ENCODE data around the gene LSS. TPM values are rescaled to one million over a fixed set of nuclear protein-coding genes. Genes with fewer than 3 reads are reported as not detected.
"Not testable (repeated sequence)": the region's sequence is repeated elsewhere in the genome, so short reads cannot be mapped to it uniquely, and the experiment has no call there.

LSS gene
- total RNA-seq, 2 donors from 2014 or later = 56.7 to 85.2 TPM

GRCh38 chr21:46171585-46171984, 57.0 kb downstream of the LSS start:
- TF ChIP-seq, protein P1, sequence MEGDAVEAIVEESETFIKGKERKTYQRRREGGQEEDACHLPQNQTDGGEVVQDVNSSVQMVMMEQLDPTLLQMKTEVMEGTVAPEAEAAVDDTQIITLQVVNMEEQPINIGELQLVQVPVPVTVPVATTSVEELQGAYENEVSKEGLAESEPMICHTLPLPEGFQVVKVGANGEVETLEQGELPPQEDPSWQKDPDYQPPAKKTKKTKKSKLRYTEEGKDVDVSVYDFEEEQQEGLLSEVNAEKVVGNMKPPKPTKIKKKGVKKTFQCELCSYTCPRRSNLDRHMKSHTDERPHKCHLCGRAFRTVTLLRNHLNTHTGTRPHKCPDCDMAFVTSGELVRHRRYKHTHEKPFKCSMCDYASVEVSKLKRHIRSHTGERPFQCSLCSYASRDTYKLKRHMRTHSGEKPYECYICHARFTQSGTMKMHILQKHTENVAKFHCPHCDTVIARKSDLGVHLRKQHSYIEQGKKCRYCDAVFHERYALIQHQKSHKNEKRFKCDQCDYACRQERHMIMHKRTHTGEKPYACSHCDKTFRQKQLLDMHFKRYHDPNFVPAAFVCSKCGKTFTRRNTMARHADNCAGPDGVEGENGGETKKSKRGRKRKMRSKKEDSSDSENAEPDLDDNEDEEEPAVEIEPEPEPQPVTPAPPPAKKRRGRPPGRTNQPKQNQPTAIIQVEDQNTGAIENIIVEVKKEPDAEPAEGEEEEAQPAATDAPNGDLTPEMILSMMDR (conservative IDR thresholded peaks at IDR 0.05) = no peak
- Mint-ChIP-seq H3K27ac (no peak overlapping the region), H3K9me3 (peaks cover 4% of the 10 kb centered on the region), H3K4me1 (no peaks in the 10 kb centered on the region), H3K36me3 (ENCODE audit: low read depth) (peaks cover 4% of the 10 kb centered on the region), H3K4me3 (no peak overlapping the region), H3K27me3 (ENCODE audit: insufficient read depth) (no peaks in the 10 kb centered on the region)
- WGBS, 2 experiments (ENCODE audit: insufficient coverage in 1 of 2, insufficient read length in 1 of 2) = 85 to 100% methylated on average over 2 of the region's 2 CpGs
- Histone ChIP-seq H3K4me3 (ENCODE audit: low read length) (no peak overlapping the region), H3K36me3 (ENCODE audit: control insufficient read depth, insufficient read depth, low read length) (no peaks in the 10 kb centered on the region), H3K9ac (ENCODE audit: extremely low read depth, low read length, poor library complexity, severe bottlenecking) (no peak overlapping the region), H3K27me3 (ENCODE audit: control insufficient read depth, insufficient read depth, low read length, poor library complexity, severe bottlenecking) (no peaks in the 10 kb centered on the region), H3K9me3 (ENCODE audit: control insufficient read depth, low read length) (peaks cover under 1% of the 10 kb centered on the region), H3K4me1 (ENCODE audit: control insufficient read depth, insufficient read depth, low read length) (no peaks in the 10 kb centered on the region), H3K27ac (ENCODE audit: low read depth, low read length) (no peak overlapping the region)
- DNase-seq = no peak

- not testable (repeated sequence) for H3K27ac Mint-ChIP-seq; H3K9me3 ChIP-seq (ENCODE audit: control insufficient read depth, low read length); H3K27me3 ChIP-seq (ENCODE audit: control insufficient read depth, insufficient read depth, low read length, poor library complexity, severe bottlenecking); H3K4me3 ChIP-seq (ENCODE audit: low read length); H3K36me3 Mint-ChIP-seq (ENCODE audit: low read depth); H3K27ac ChIP-seq (ENCODE audit: low read depth, low read length); DNase-seq; H3K27me3 Mint-ChIP-seq (ENCODE audit: insufficient read depth); H3K9me3 Mint-ChIP-seq; H3K4me1 Mint-ChIP-seq; H3K36me3 ChIP-seq (ENCODE audit: control insufficient read depth, insufficient read depth, low read length); H3K4me3 Mint-ChIP-seq; H3K4me1 ChIP-seq (ENCODE audit: control insufficient read depth, insufficient read depth, low read length); H3K9ac ChIP-seq (ENCODE audit: extremely low read depth, low read length, poor library complexity, severe bottlenecking)
- WGBS, 2 experiments (ENCODE audit: insufficient coverage in 1 of 2, insufficient read length in 1 of 2) = 89 to 100% methylated on average over 1 of the region's 1 CpG
Measured at GRCh38 chr21:46170436-46171193, 58.0 kb downstream of the LSS start.

- Mint-ChIP-seq H3K9me3 (no peaks in the 10 kb centered on the region), H3K4me3 (no peak overlapping the region), H3K27ac (no peak overlapping the region), H3K27me3 (ENCODE audit: insufficient read depth) (no peaks in the 10 kb centered on the region), H3K36me3 (ENCODE audit: low read depth) (peaks cover 22% of the 10 kb centered on the region), H3K4me1 (no peaks in the 10 kb centered on the region)
- Histone ChIP-seq H3K27ac (ENCODE audit: low read depth, low read length) (no peak overlapping the region), H3K27me3 (ENCODE audit: control insufficient read depth, insufficient read depth, low read length, poor library complexity, severe bottlenecking) (no peaks in the 10 kb centered on the region), H3K4me1 (ENCODE audit: control insufficient read depth, insufficient read depth, low read length) (no peaks in the 10 kb centered on the region), H3K9me3 (ENCODE audit: control insufficient read depth, low read length) (no peaks in the 10 kb centered on the region), H3K36me3 (ENCODE audit: control insufficient read depth, insufficient read depth, low read length) (no peaks in the 10 kb centered on the region), H3K4me3 (ENCODE audit: low read length) (no peak overlapping the region), H3K9ac (ENCODE audit: extremely low read depth, low read length, poor library complexity, severe bottlenecking) (no peak overlapping the region)
- DNase-seq = no peak
- 88 to 95% methylated on average over 3 to 7 of the region's 8 CpGs for WGBS, 2 experiments (ENCODE audit: insufficient coverage in 1 of 2, insufficient read length in 1 of 2)
- TF ChIP-seq, protein P1 (conservative IDR thresholded peaks at IDR 0.05) = no peak
Measured at GRCh38 chr21:46168659-46169386, 59.8 kb downstream of the LSS start.

Measured in endodermal cell (in vitro differentiated cells).